Astrocyte (in vitro differentiated cells and primary cell): ENCODE measurements around the gene ALDH2.

ENCODE experiments used
- CTCF ChIP-seq: IDR thresholded peaks from 2 replicates; pipeline ENCODE4 v1.5.1; 2011; ENCODE audit warnings: low read depth, mild to moderate bottlenecking, inconsistent platforms, low read length, moderate library complexity; ENCODE audit not compliant: insufficient read depth
- EZH2 ChIP-seq: IDR thresholded peaks from 2 replicates; pipeline ENCODE4 v1.6.1; 2012; ENCODE audit warnings: mild to moderate bottlenecking, low read length, inconsistent platforms; ENCODE audit not compliant: insufficient read depth

- TF ChIP-seq CTCF (no peak), EZH2 (no peak)
These were observed 10.2 kb downstream of the ALDH2 start for GRCh38 chr12:111776836-111777344.
